Right atrium auricular region (tissue), 2 donors: ENCODE measurements around the gene MED13. TPM values are rescaled to one million over a fixed set of nuclear protein-coding genes. Genes with fewer than 3 reads are reported as not detected.

Source experiments
- DNase-seq: peaks from one replicate; pipeline ENCODE4 v3.0.0-alpha.2; 2019; ENCODE audit warnings: low spot score
- H3K27ac ChIP-seq, 2 donors: fragments of 200-600 bp; sonication (generic); 1 replicate in 1 of 2; 2 replicates in 1 of 2; pipeline ENCODE4 v1.5.1; 2016 to 2019
- H3K27me3 ChIP-seq, 2 donors: fragments of 200-600 bp; sonication (generic); one replicate each; pipeline versions ENCODE4 v1.5.1 to v1.6.0; 2017 to 2019
- H3K36me3 ChIP-seq: fragments of 200-600 bp; sonication (generic); one replicate; pipeline ENCODE4 v1.5.1; 2016
- H3K4me1 ChIP-seq, 2 donors: fragments of 200-600 bp; sonication (generic); one replicate each; pipeline versions ENCODE4 v1.5.1 to v1.6.0; 2017 to 2019
- H3K4me3 ChIP-seq, 2 donors: fragments of 200-600 bp; sonication (generic); 1 replicate in 1 of 2; 2 replicates in 1 of 2; pipeline ENCODE4 v1.5.1; 2017 to 2019; ENCODE audit warnings: mild to moderate bottlenecking in 1 of 2, moderate library complexity in 1 of 2
- H3K9me3 ChIP-seq, 2 donors: fragments of 200-600 bp; sonication (generic); one replicate each; pipeline ENCODE4 v1.5.1; 2019
- total RNA-seq, 2 donors: library from RNA; depleted of rRNA; stranded (reverse); fragments of >200 nt; gene quantifications; one replicate each; pipeline ENCODE4 v1.1.0, GENCODE V29; 2016
- TF ChIP-seq, protein P1 (sequence below), 2 donors: fragments of 200-600 bp; sonication (generic); IDR thresholded peaks; one replicate each; pipeline ENCODE4 v1.5.1; 2019; ENCODE audit warnings: antibody characterized with exemption in 2 of 2

Gene MED13
- total RNA-seq, 2 donors from 2014 or later: 33.2 to 42.4 TPM

DNA sequence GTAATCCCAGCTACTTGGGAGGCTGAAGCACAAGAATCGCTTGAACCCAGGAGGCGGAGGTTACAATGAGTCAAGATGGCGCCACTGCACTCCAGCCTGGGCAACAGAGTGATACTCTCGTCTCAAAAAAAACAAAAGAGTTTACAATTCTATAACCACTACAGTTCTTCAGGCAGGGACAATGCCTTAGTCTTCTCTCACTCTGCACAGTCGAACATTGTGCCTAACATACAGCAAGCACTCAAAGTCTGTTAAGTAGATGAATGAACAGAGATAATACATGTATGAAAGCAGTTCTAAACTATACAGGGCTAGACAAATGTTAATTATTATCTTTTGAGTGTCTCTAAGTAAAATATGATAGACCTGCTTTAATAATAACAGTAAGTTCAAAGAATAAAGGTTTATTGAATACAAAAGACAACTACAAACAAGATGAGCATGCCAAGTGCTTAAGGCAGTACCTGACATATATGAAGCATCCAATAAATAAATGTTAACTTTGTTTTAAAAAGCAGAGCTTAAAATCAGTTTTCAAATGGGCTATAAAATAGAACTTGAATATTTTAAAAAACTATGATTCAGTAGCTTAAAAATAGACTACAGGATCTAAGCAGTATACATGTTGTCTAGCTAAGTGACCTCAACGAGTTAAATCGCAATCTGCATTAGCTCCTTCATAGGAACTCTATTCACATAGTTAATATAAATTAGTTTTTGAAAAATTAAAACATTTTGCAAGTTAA lies 156.6 kb downstream of the MED13 start:
- H3K4me1 ChIP-seq: no peaks in the 10 kb centered on the region
- no peaks in the 10 kb centered on the region for H3K9me3 ChIP-seq
- TF ChIP-seq, protein P1, sequence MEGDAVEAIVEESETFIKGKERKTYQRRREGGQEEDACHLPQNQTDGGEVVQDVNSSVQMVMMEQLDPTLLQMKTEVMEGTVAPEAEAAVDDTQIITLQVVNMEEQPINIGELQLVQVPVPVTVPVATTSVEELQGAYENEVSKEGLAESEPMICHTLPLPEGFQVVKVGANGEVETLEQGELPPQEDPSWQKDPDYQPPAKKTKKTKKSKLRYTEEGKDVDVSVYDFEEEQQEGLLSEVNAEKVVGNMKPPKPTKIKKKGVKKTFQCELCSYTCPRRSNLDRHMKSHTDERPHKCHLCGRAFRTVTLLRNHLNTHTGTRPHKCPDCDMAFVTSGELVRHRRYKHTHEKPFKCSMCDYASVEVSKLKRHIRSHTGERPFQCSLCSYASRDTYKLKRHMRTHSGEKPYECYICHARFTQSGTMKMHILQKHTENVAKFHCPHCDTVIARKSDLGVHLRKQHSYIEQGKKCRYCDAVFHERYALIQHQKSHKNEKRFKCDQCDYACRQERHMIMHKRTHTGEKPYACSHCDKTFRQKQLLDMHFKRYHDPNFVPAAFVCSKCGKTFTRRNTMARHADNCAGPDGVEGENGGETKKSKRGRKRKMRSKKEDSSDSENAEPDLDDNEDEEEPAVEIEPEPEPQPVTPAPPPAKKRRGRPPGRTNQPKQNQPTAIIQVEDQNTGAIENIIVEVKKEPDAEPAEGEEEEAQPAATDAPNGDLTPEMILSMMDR (IDR thresholded peaks at IDR 0.05): no peak
- no peak for DNase-seq
- no peaks in the 10 kb centered on the region for H3K27me3 ChIP-seq
- H3K4me3 ChIP-seq: no peak overlapping the region
- H3K36me3 ChIP-seq: peaks cover 42% of the 10 kb centered on the region
- no peak overlapping the region for H3K27ac ChIP-seq

DNA sequence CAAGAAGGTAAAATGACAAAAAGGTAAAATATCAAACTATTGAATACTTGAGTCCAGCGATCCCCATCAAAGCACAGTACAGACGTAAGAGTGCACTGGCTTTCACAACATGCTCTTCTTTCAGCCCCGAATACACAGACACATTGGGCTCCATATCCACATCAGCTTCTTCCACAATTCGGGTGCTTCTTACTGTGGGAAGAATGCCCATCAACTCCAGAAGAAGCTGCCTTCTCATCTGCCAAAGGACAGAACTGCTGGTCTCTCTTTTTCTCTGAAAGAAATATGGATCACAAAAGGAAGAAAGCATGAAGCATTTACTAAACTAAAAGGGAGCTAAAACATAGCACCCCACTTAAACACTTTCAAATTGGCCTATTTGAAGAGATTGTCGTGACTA lies 157.7 kb downstream of the MED13 start:
- Histone ChIP-seq H3K9me3 (no peaks in the 10 kb centered on the region), H3K4me3 (no peak overlapping the region), H3K36me3 (peaks cover 45% of the 10 kb centered on the region), H3K27me3 (no peaks in the 10 kb centered on the region), H3K27ac (no peak overlapping the region), H3K4me1 (no peaks in the 10 kb centered on the region)
- TF ChIP-seq, protein P1 (IDR thresholded peaks at IDR 0.05): no peak
- no peak for DNase-seq

DNA sequence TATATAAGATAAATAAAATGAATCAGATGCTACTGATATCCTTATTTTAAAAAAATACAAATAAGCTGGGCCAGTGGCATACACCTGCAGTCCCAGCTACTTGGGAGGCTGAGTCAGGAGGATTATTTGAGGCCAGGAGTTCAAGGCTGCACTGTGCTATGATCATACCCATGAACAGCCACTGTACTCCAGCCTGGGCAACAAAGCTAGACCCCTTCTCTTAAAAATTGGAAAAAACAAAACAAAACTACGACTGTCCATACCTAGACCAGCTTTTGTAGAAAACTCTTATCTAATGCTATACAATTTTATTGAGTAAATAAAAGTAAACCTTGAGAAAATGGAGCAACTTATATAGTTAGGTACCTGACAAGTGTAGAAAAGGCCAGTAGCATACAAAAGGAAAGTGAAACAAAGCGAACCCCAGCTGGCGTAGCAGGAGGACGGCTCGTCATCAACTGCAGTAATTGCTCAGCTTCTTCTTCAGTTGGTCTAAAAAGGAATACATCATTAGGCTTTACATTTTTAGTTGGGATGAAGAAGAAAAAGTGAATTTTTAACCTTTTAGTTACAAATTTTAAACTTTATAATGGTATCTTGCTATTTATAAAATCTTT lies 160.9 kb downstream of the MED13 start:
- TF ChIP-seq, protein P1 (IDR thresholded peaks at IDR 0.05): no peak
- no peaks in the 10 kb centered on the region for H3K9me3 ChIP-seq
- no peak overlapping the region for H3K4me3 ChIP-seq
- peaks cover 26% of the 10 kb centered on the region for H3K36me3 ChIP-seq
- no peak for DNase-seq
- no peaks in the 10 kb centered on the region for H3K4me1 ChIP-seq
- no peaks in the 10 kb centered on the region for H3K27me3 ChIP-seq
- no peak overlapping the region for H3K27ac ChIP-seq

DNA sequence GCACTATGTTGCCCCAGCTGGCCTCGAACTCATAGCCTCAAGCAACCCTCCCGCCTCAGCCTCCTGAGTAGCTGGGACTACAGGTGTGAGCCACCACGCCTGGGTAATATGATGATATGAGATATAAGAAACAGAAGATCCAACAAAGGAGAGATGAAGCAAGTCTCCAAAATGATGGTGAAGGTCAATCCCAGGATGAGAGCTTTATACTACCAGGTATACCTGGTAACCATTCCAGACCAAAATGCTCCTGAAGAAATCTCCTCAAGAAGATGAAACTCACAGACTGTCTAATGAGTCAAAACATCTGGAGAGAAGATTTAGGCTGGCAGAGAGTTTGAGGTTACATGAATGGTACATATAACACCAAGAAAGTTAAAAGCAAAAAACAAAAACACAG lies 161.8 kb downstream of the MED13 start:
- H3K27me3 ChIP-seq: no peaks in the 10 kb centered on the region
- no peak overlapping the region for H3K27ac ChIP-seq
- DNase-seq: no peak
- TF ChIP-seq, protein P1 (IDR thresholded peaks at IDR 0.05): no peak
- H3K9me3 ChIP-seq: no peaks in the 10 kb centered on the region
- H3K36me3 ChIP-seq: peaks cover 33% of the 10 kb centered on the region
- H3K4me3 ChIP-seq: no peak overlapping the region
- no peaks in the 10 kb centered on the region for H3K4me1 ChIP-seq

DNA sequence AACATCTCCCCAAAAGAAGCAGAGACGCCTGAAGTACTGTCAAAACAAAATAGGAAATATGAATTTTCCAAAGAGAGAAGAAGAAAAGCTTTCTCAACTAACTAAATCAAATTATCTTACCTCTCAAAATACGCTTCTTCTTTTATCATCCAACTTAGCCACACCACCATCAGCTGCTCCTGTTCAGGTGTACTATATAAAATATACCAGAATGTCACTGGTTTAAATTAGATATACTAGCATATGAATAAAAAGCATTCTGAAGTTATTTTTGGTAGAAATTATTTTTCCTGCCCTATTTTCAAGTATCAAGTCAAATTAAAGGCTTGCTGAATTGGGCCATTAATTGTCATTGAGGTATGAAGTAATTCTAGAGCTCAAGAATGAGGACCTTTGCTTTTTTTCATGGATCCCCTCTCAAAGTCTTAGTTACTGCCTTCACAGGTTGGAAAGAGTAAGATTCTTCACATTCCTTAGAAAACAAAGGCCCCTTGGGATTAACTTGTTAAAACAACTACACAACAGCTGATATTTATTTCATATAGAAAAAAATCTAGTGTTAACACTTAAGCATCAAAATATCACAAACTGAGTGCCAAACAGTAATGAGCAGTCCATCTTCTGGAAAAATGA lies 167.4 kb downstream of the MED13 start:
- TF ChIP-seq, protein P1 (IDR thresholded peaks at IDR 0.05): no peak
- Histone ChIP-seq H3K36me3 (peaks cover 38% of the 10 kb centered on the region), H3K4me3 (no peak overlapping the region), H3K27me3 (no peaks in the 10 kb centered on the region), H3K4me1 (no peaks in the 10 kb centered on the region), H3K27ac (no peak overlapping the region), H3K9me3 (no peaks in the 10 kb centered on the region)
- DNase-seq: no peak
